Measurements from ENCODE around the gene LMBR1.

DNA sequence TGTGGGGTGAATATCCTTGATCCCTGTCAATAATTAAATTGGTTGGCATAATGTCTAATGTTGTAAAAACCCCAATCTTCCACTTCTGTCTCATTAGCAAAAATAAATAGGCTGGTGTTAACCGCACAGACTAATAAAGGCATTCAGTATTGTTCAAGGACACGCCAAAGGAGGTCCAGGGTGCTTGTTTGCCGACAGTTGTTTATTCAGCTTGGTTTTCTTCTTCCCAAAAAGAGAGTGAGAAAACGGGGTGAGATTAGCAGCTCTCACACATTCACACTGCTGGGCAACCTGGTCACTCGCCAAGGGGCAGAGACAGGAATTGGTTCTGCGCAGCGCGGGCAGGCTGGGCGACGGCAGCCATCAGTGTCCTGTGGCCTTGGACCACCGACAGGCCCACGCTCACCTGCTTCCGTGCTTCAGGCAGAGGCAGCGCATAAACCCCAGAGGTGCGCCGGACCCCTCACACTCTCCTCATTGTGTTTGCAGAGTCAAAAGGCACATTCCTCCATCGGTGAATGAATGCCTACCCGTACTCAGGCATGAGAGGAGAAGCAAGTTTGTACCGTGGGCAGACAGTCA lies 26.2 kb upstream of the LMBR1 start:
- no peak for TF ChIP-seq EZH2 (IDR thresholded peaks at IDR 0.05)
- TF ChIP-seq POLR2AphosphoS5 (IDR thresholded peaks at IDR 0.05; ENCODE audit: borderline replicate concordance, low read depth, low read length), result no peak

All from SK-N-MC (cell line).